Measurements from ENCODE around the gene STK10. TPM values are rescaled to one million over a fixed set of nuclear protein-coding genes. Genes with fewer than 3 reads are reported as not detected.

The STK10 gene
- total and polyA plus RNA-seq, 12 donors = 5.6 to 22.3 (median 9.9) TPM

GRCh38 chr5:172187118-172188032 is 649 bp downstream of the STK10 start:
- no peaks in the 10 kb centered on the region for H3K27me3 ChIP-seq
- TF ChIP-seq CTCF (IDR thresholded peaks at IDR 0.05) = peak in 1 of 9 donors; percentile 1
- H3K4me1 ChIP-seq = peaks cover 0 to 52% (median 38%) of the 10 kb centered on the region in 9 donors
- ATAC-seq (peak; percentile 11 to 63 (median 42)), DNase-seq (peak; percentile 65 to 70)
- H3K9me3 ChIP-seq = no peaks in the 10 kb centered on the region
- 0% methylated on average over 64 to 66 of the region's 66 CpGs for WGBS, 2 donors
- intact Hi-C loops (cut with DNase I) = loop anchor here (1.0 to 10.0 kb wide), 13 partner anchors 45 to 275 kb away; partner anchors contain the start of gene UBTD2 (in 4 of the 10)
- H3K4me3 ChIP-seq = peak overlapping the region; percentile 76 to 100 (median 96)
- H3K36me3 ChIP-seq = peaks cover 0 to 25% (median 0%) of the 10 kb centered on the region in 9 donors
- H3K27ac ChIP-seq = peak overlapping the region; percentile 66 to 99 (median 96)

GRCh38 chr5:172186114-172186695 is 1.8 kb downstream of the STK10 start:
- no peak for DNase-seq
- 85 to 89% methylated on average over 13 of the region's 13 CpGs for WGBS, 2 donors
- Histone ChIP-seq H3K27me3 (no peaks in the 10 kb centered on the region), H3K4me1 (peaks cover 0 to 61% (median 38%) of the 10 kb centered on the region in 9 donors), H3K4me3 (peak overlapping the region in 9 of 10 donors; percentile 76 to 100 (median 95)), H3K9me3 (no peaks in the 10 kb centered on the region), H3K27ac (peak overlapping the region in 9 of 10 donors; percentile 86 to 99 (median 96)), H3K36me3 (peaks cover 0 to 33% (median 0%) of the 10 kb centered on the region in 9 donors)
- no peak for ATAC-seq
- TF ChIP-seq CTCF (IDR thresholded peaks at IDR 0.05) = no peak
- intact Hi-C loops (cut with DNase I) = loop anchor here in 5 of 10 donors (5.0 to 10.0 kb wide), 6 partner anchors 44 to 274 kb away; partner anchors contain the start of gene UBTD2 (in 2 of the 5)

GRCh38 chr5:172185096-172185461 is 2.9 kb downstream of the STK10 start:
- 73 to 74% methylated on average over 10 of the region's 10 CpGs for WGBS, 2 donors
- Histone ChIP-seq H3K4me3 (peak overlapping the region in 4 of 10 donors; percentile 92 to 100 (median 97)), H3K27me3 (no peaks in the 10 kb centered on the region), H3K36me3 (peaks cover 0 to 39% (median 0%) of the 10 kb centered on the region in 9 donors), H3K9me3 (no peaks in the 10 kb centered on the region), H3K27ac (peak overlapping the region in 9 of 10 donors; percentile 2 to 99 (median 94)), H3K4me1 (peaks cover 0 to 72% (median 42%) of the 10 kb centered on the region in 9 donors)
- intact Hi-C loops (cut with DNase I) = loop anchor here in 5 of 10 donors (5.0 to 10.0 kb wide), 6 partner anchors 43 to 273 kb away; partner anchors contain the start of gene UBTD2 (in 2 of the 5)
- DNase-seq = no peak
- TF ChIP-seq CTCF (IDR thresholded peaks at IDR 0.05) = no peak
- ATAC-seq = no peak

GRCh38 chr5:172183881-172184280 is 4.1 kb downstream of the STK10 start:
- H3K27ac ChIP-seq = peak overlapping the region in 4 of 10 donors; percentile 39 to 99 (median 80)
- DNase-seq (no peak), ATAC-seq (no peak)
- H3K9me3 ChIP-seq = no peaks in the 10 kb centered on the region
- peaks cover 3 to 83% (median 54%) of the 10 kb centered on the region in 9 donors for H3K4me1 ChIP-seq
- intact Hi-C loops (cut with DNase I) = loop anchor here in 1 of 10 donors (10.0 kb wide), 1 partner anchor 269 kb away; no protein-coding TSS in a partner anchor
- 47 to 51% methylated on average over 4 of the region's 4 CpGs for WGBS, 2 donors
- no peak for TF ChIP-seq CTCF (IDR thresholded peaks at IDR 0.05)
- H3K36me3 ChIP-seq = peaks cover 0 to 39% (median 0%) of the 10 kb centered on the region in 9 donors
- H3K27me3 ChIP-seq = no peaks in the 10 kb centered on the region
- H3K4me3 ChIP-seq = peak overlapping the region in 1 of 10 donors; percentile 97

All from heart right ventricle (tissue), 16 donors.